GM21528 (cell line): ENCODE measurements around the gene CFAP46.

Experiments
- ATAC-seq: cut with Tn5 transposase; IDR thresholded peaks from one replicate; pipeline ENCODE4 v1.9.1; 2021; ENCODE audit warnings: mild to moderate bottlenecking, moderate library complexity; ENCODE audit not compliant: unreplicated experiment, low FRiP score

CFAP46 gene

GRCh38 chr10:132762267-132762666 lies 180.1 kb downstream of the CFAP46 start:
- no peak for ATAC-seq

GRCh38 chr10:132761395-132762060 lies 180.8 kb downstream of the CFAP46 start:
- no peak for ATAC-seq

GRCh38 chr10:132758865-132759264 lies 183.5 kb downstream of the CFAP46 start:
- ATAC-seq, result no peak
